H1 (cell line): ENCODE data around the gene CBARP. TPM values are rescaled to one million over a fixed set of nuclear protein-coding genes. Genes with fewer than 3 reads are reported as not detected.

Experiments
- CTCF ChIA-PET: fragments of 300-600 bp; sonication (Branson Sonifier 250); formaldehyde crosslinking; loops from one replicate; lab custom pipeline; 2021; ENCODE audit not compliant: partially characterized antibody; lab: Charles Lee
- POLR2A ChIA-PET: fragments of 300-600 bp; sonication (Branson Sonifier 250); formaldehyde crosslinking; loops from one replicate; lab custom pipeline; 2021; ENCODE audit warnings: inconsistent platforms; ENCODE audit not compliant: partially characterized antibody; lab: Charles Lee
- DNase-seq, 2 experiments: peaks; one replicate each; pipeline versions ENCODE4 v3.0.0 to v3.0.0-alpha.2; 2010 to 2022; ENCODE audit warnings: low spot score in 2 of 2, low read depth in 1 of 2, mixed read lengths in 1 of 2
- FAIRE-seq: peaks from 2 replicates; lab custom pipeline; 2011; peaks lifted over from hg19 to GRCh38; lab: Jason Lieb, UNC
- H2AFZ ChIP-seq: 2 replicates; pipeline ENCODE4 v1.8.1; 2012; ENCODE audit warnings: low read length, inconsistent platforms
- H2AK5ac ChIP-seq: 2 replicates; pipeline ENCODE4 v1.6.1; 2013; ENCODE audit warnings: low read depth, low read length
- H2BK120ac ChIP-seq: replicated peaks from 2 replicates; pipeline ENCODE3; 2013; ENCODE audit warnings: low read depth, low read length, inconsistent platforms
- H2BK12ac ChIP-seq: 2 replicates; pipeline ENCODE4 v1.6.1; 2013; ENCODE audit warnings: low read depth, low read length
- H2BK15ac ChIP-seq: 2 replicates; pipeline ENCODE4 v1.6.1; 2013; ENCODE audit warnings: low read length
- H2BK20ac ChIP-seq: 2 replicates; pipeline ENCODE4 v1.6.1; 2013; ENCODE audit warnings: low read length
- H2BK5ac ChIP-seq: 2 replicates; pipeline ENCODE4 v1.6.1; 2013; ENCODE audit warnings: low read depth, low read length
- H3K14ac ChIP-seq: 2 replicates; pipeline ENCODE4 v1.6.1; 2013; ENCODE audit warnings: inconsistent platforms; ENCODE audit not compliant: insufficient read length
- H3K18ac ChIP-seq: 2 replicates; pipeline ENCODE4 v1.6.1; 2013; ENCODE audit warnings: low read length; ENCODE audit errors: extremely low read depth
- H3K23ac ChIP-seq: 2 replicates; pipeline ENCODE4 v1.6.1; 2013; ENCODE audit warnings: inconsistent platforms; ENCODE audit not compliant: insufficient read length
- H3K23me2 ChIP-seq: 2 replicates; pipeline ENCODE4 v1.6.1; 2013; ENCODE audit warnings: low read depth, low read length
- H3K27ac ChIP-seq: 2 replicates; pipeline ENCODE4 v1.6.1; 2011; ENCODE audit warnings: low read depth, low read length, inconsistent platforms
- H3K27me3 ChIP-seq, 4 experiments: replicated peaks in 1 of 4; 1 replicate in 1 of 4; 2 replicates in 3 of 4; pipeline versions ENCODE4 v1.6.1 to v1.8.1; 2011 to 2013; ENCODE audit warnings: low read length in 3 of 4, mild to moderate bottlenecking in 3 of 4, inconsistent platforms in 2 of 4, mixed read lengths in 2 of 4, moderate library complexity in 1 of 4; ENCODE audit not compliant: control insufficient read depth in 3 of 4, insufficient read depth in 3 of 4; ENCODE audit errors: extremely low read depth in 1 of 4
- H3K36me3 ChIP-seq, 4 experiments: 2 replicates each; pipeline versions ENCODE4 v1.6.1 to v1.8.1; 2011 to 2013; ENCODE audit warnings: mild to moderate bottlenecking in 4 of 4, low read length in 3 of 4, moderate library complexity in 2 of 4, control low read depth in 1 of 4, inconsistent platforms in 1 of 4; ENCODE audit not compliant: insufficient read depth in 4 of 4, control insufficient read depth in 2 of 4
- H3K4ac ChIP-seq: replicated peaks from 2 replicates; pipeline ENCODE3; 2013; ENCODE audit warnings: low read length, low read depth, mixed read lengths, inconsistent platforms; ENCODE audit not compliant: insufficient read length
- H3K4me1 ChIP-seq, 4 experiments: replicated peaks in 1 of 4; 1 replicate in 1 of 4; 2 replicates in 3 of 4; pipeline versions ENCODE4 v1.6.1 to v1.8.1; 2011 to 2013; ENCODE audit warnings: low read length in 3 of 4, inconsistent platforms in 2 of 4, mixed read lengths in 1 of 4; ENCODE audit not compliant: insufficient read depth in 4 of 4, control insufficient read depth in 3 of 4
- H3K4me2 ChIP-seq, 2 experiments: 2 replicates each; pipeline versions ENCODE4 v1.6.1 to v1.8.1; 2011 to 2013; ENCODE audit warnings: low read depth in 2 of 2, low read length in 2 of 2, control low read depth in 1 of 2, inconsistent platforms in 1 of 2, mild to moderate bottlenecking in 1 of 2; ENCODE audit not compliant: insufficient read depth in 1 of 2
- H3K4me3 ChIP-seq, 4 experiments: fragments of 200-600, 300-600 bp in 1 of 4; sonication (generic), shearing (Covaris generic), sonication (Bioruptor Twin) in 1 of 4; 2 replicates each; pipeline versions ENCODE4 v1.5.1 to v1.8.1; 2011 to 2016; ENCODE audit warnings: low read length in 4 of 4, low read depth in 3 of 4, control low read depth in 2 of 4, inconsistent platforms in 2 of 4, mild to moderate bottlenecking in 2 of 4, mixed read lengths in 1 of 4, moderate library complexity in 1 of 4; ENCODE audit not compliant: insufficient read depth in 2 of 4; ENCODE audit errors: extremely low read depth in 1 of 4
- H3K56ac ChIP-seq: replicated peaks from 2 replicates; pipeline ENCODE3; 2013; ENCODE audit warnings: low read depth, mild to moderate bottlenecking, mixed read lengths, low read length, inconsistent platforms; ENCODE audit not compliant: insufficient read length
- H3K79me1 ChIP-seq: 2 replicates; pipeline ENCODE4 v1.6.1; 2013; ENCODE audit warnings: low read depth, low read length, control low read depth
- H3K79me2 ChIP-seq, 2 experiments: 2 replicates each; pipeline versions ENCODE4 v1.6.1 to v1.8.1; 2012 to 2013; ENCODE audit warnings: low read length in 2 of 2, mild to moderate bottlenecking in 2 of 2, inconsistent platforms in 1 of 2; ENCODE audit not compliant: insufficient read depth in 2 of 2, control insufficient read depth in 1 of 2
- H3K9ac ChIP-seq, 4 experiments: replicated peaks in 1 of 4; 1 replicate in 1 of 4; 2 replicates in 3 of 4; pipeline versions ENCODE4 v1.6.1 to v1.8.1; 2011 to 2013; ENCODE audit warnings: low read depth in 3 of 4, low read length in 3 of 4, control low read depth in 2 of 4, mild to moderate bottlenecking in 2 of 4, moderate library complexity in 2 of 4, inconsistent platforms in 1 of 4; ENCODE audit errors: extremely low read depth in 1 of 4
- H3K9me3 ChIP-seq, 2 experiments: 2 replicates each; pipeline versions ENCODE4 v1.6.1 to v1.8.1; 2012 to 2013; ENCODE audit warnings: mild to moderate bottlenecking in 2 of 2, moderate library complexity in 2 of 2, control low read depth in 1 of 2, inconsistent platforms in 1 of 2, low read depth in 1 of 2, low read length in 1 of 2, mixed read lengths in 1 of 2; ENCODE audit not compliant: insufficient read depth in 2 of 2
- H4K20me1 ChIP-seq, 2 experiments: replicated peaks in 1 of 2; 2 replicates each; pipeline versions ENCODE3 to v1.8.1; 2011 to 2013; ENCODE audit warnings: inconsistent platforms in 2 of 2, low read length in 2 of 2, mild to moderate bottlenecking in 1 of 2; ENCODE audit not compliant: insufficient read depth in 2 of 2, control insufficient read depth in 1 of 2
- H4K5ac ChIP-seq: 2 replicates; pipeline ENCODE4 v1.6.1; 2013; ENCODE audit warnings: low read length, low read depth, mixed read lengths, inconsistent platforms; ENCODE audit not compliant: insufficient read length
- H4K8ac ChIP-seq: 2 replicates; pipeline ENCODE4 v1.8.0; 2013; ENCODE audit warnings: mild to moderate bottlenecking, moderate library complexity, low read length, inconsistent platforms; ENCODE audit not compliant: insufficient read depth; ENCODE audit errors: extremely low read depth
- H4K91ac ChIP-seq: replicated peaks from 2 replicates; pipeline ENCODE3; 2013; ENCODE audit warnings: low read length, mixed read lengths, inconsistent platforms; ENCODE audit not compliant: insufficient read length
- JUN ChIP-seq: IDR thresholded peaks from 2 replicates; pipeline ENCODE4 v1.6.1; 2011; ENCODE audit warnings: low read depth, mild to moderate bottlenecking, improper control_type of control experiment, low read length
- POLR2AphosphoS5 ChIP-seq: IDR thresholded peaks from 2 replicates; pipeline ENCODE4 v1.6.1; 2011; ENCODE audit warnings: low read depth, low read length
- WGBS, 2 experiments: shearing (Covaris generic) in 1 of 2; methylation state at CpG; one replicate each; pipeline versions ENCODE4 v1.1.6 to v1.1.7; 2013 to 2015; ENCODE audit warnings: low lambda C conversion rate in 2 of 2, mixed read lengths in 2 of 2, inconsistent platforms in 1 of 2, low coverage in 1 of 2, missing lambda C conversion rate in 1 of 2; ENCODE audit not compliant: insufficient replicate concordance in 2 of 2, insufficient coverage in 1 of 2, insufficient read length in 1 of 2; ENCODE audit errors: extremely low coverage in 1 of 2, missing lambda C conversion rate in 1 of 2; 5-methylcytosine and 5-hydroxymethylcytosine counted together
- polyA plus RNA-seq, 7 experiments: library from polyadenylated mRNA; depleted of rRNA in 3 of 7; stranded (reverse) in 5 of 7; unstranded in 2 of 7; fragments of >200 nt in 5 of 7; fragments of 200-250 nt in 2 of 7; gene quantifications; 1 replicate in 5 of 7; 2 replicates in 1 of 7; 4 replicates in 1 of 7; pipeline versions ENCODE4 v1.2.1 to v1.2.3, GENCODE V29; 2011 to 2013; ENCODE audit warnings: missing spikeins in 2 of 7, mixed read lengths in 2 of 7
- total RNA-seq: library from RNA; stranded (reverse); fragmentation: NEBNext Ultra II Directional; extraction: Animal tissue kit (Norgen Biotek cat#: 25700); gene quantifications from 2 replicates; pipeline ENCODE4 v1.2.1, GENCODE V29; 2021

CBARP gene
- total and polyA plus RNA-seq, 2 of the 8 experiments (the other 6 are each of a cell fraction or from before 2014, with no cell fraction given) = 4.9 to 14.7 TPM

- H2BK15ac ChIP-seq = no peak overlapping the region
- no peak overlapping the region for H2AFZ ChIP-seq
- no peak overlapping the region for H3K9ac ChIP-seq
- H3K18ac ChIP-seq = no peak overlapping the region
- H4K8ac ChIP-seq = no peak overlapping the region; the same call in 1 of the 2 replicates
- H2AK5ac ChIP-seq = peak overlapping the region; percentile 67; the same call in 1 of the 2 replicates
- no peaks in the 10 kb centered on the region for H3K27me3 ChIP-seq
- H3K4me1 ChIP-seq = peaks cover 0 to 18% (median 14%) of the 10 kb centered on the region in 4 experiments; a peak in 5 of 7 replicates
- CTCF ChIA-PET = interaction anchor here (1.0 to 4.0 kb wide), 5 partner anchors 33 to 106 kb away, joined by 3 to 14 read pairs (median 4); no protein-coding TSS in a partner anchor
- H3K4ac ChIP-seq = no peak overlapping the region
- H4K91ac ChIP-seq = no peak overlapping the region
- WGBS, 2 experiments = 99% methylated on average over 12 of the region's 15 CpGs; no CpG with 5 or more reads in 1 of the 2 experiments
- H2BK120ac ChIP-seq = no peak overlapping the region
- H3K27ac ChIP-seq = no peak overlapping the region
- peaks cover 16 to 33% (median 26%) of the 10 kb centered on the region in 4 experiments for H3K36me3 ChIP-seq
- H3K23ac ChIP-seq = no peak overlapping the region
- no peak overlapping the region for H3K14ac ChIP-seq
- peaks cover 10% of the 10 kb centered on the region; the same call in 1 of the 2 replicates for H3K23me2 ChIP-seq
- TF ChIP-seq JUN (no peak), POLR2AphosphoS5 (0 out of 2 replicates have a peak, but pooled peaks have one; percentile 10)
- TF ChIP-seq, all 59 proteins: peak for 1
- Histone ChIP-seq H2BK12ac (0 out of 2 replicates have a peak overlapping the region, but pooled peaks have one; percentile 17), H4K5ac (no peak overlapping the region), H3K4me3 (no peak overlapping the region; a peak in 1 of 8 replicates), H2BK5ac (no peak overlapping the region), H3K79me2 (peaks cover 0 to 14% of the 10 kb centered on the region in 2 experiments; a peak in 1 of 4 replicates), H3K4me2 (peak overlapping the region in 1 of 2 experiments; percentile 80; a peak in 1 of 4 replicates), H4K20me1 (peaks cover 2 to 20% of the 10 kb centered on the region in 2 experiments), H3K9me3 (no peaks in the 10 kb centered on the region), H3K56ac (no peak overlapping the region), H2BK20ac (no peak overlapping the region), H3K79me1 (peaks cover 15% of the 10 kb centered on the region)
- DNase-seq (no peak), FAIRE-seq (no peak)
- POLR2A ChIA-PET = interaction anchor here (1.4 to 11.4 kb wide), 3 partner anchors 16 to 103 kb away, joined by 5 to 331 read pairs (median 5); partner anchors contain the start of gene CIRBP
Observed at GRCh38 chr19:1277061-1277460, 39.3 kb upstream of the CBARP start.
